Measurements from ENCODE around the gene LITAFD.

DNA sequence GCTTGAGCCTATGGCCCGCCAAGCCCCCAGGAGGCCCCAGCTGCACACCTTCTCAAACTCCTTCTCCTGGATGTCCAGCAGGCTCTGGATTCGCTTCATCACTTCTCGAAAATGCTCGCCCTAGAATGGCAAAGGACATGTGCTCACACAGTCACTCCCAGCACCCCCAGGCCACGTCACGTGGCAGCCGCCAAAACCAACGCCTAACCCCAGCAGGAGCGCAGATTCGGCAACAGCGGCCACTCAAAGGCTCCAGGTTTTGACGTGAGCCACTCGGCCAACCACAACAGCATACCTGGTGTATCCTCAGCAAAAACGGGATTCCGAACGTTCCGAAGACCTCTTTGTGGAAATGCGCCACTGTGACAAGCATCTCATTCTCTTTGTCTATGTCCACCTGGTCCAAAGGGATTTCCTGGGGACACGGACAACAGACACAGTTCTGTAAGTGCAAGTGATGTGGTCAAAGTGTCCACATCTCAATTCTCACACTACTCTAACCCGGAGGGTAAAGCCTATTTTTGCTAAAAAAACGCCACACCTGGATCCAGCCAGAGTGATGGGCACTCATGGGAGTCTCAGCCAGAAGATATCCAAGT, 12.7 kb downstream of the LITAFD start:
- TF ChIP-seq, protein P1, sequence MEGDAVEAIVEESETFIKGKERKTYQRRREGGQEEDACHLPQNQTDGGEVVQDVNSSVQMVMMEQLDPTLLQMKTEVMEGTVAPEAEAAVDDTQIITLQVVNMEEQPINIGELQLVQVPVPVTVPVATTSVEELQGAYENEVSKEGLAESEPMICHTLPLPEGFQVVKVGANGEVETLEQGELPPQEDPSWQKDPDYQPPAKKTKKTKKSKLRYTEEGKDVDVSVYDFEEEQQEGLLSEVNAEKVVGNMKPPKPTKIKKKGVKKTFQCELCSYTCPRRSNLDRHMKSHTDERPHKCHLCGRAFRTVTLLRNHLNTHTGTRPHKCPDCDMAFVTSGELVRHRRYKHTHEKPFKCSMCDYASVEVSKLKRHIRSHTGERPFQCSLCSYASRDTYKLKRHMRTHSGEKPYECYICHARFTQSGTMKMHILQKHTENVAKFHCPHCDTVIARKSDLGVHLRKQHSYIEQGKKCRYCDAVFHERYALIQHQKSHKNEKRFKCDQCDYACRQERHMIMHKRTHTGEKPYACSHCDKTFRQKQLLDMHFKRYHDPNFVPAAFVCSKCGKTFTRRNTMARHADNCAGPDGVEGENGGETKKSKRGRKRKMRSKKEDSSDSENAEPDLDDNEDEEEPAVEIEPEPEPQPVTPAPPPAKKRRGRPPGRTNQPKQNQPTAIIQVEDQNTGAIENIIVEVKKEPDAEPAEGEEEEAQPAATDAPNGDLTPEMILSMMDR (IDR thresholded peaks at IDR 0.05 in 2 of 3, conservative IDR thresholded peaks at IDR 0.05 in 1 of 3; ENCODE audit: borderline replicate concordance in 1 of 3, insufficient read depth in 1 of 3, low read depth in 2 of 3, low read length in 2 of 3): no peak
- no peak for TF ChIP-seq SIN3A (IDR thresholded peaks at IDR 0.05; ENCODE audit: low read depth)
- no peak for TF ChIP-seq ZNF274 (IDR thresholded peaks at IDR 0.05; ENCODE audit: low read depth, low read length)
- no peak for TF ChIP-seq POLR2A (IDR thresholded peaks at IDR 0.05; ENCODE audit: borderline replicate concordance, extremely low read depth, insufficient read depth, insufficient read length)
- TF ChIP-seq EZH2 (IDR thresholded peaks at IDR 0.05): no peak
- no peak for TF ChIP-seq CEBPB (IDR thresholded peaks at IDR 0.05; ENCODE audit: low read depth)
- TF ChIP-seq POLR2AphosphoS5 (IDR thresholded peaks at IDR 0.05; ENCODE audit: low read depth, low read length): no peak
